Measurements from ENCODE around the gene RANGRF.

DNA sequence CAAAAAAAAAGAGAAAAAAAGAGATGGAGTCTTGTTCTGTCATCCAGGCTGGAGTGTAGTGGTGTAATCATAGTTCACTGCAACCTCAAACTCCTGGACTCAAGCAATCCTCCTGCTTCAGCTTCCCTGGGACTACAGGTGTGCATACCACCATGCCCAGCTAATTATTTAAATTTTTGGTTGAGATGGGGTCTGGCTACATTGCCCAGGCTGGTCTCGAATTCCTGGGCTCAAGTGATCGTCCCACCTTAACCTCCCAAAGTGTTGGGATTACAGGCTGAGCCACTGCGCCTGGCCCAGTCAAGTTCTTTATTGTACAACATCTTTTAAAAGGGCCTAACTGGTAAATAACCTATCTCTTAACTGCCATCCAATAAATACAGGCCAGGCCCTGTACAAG, 6.1 kb upstream of the RANGRF start:
- TF ChIP-seq, protein P1, sequence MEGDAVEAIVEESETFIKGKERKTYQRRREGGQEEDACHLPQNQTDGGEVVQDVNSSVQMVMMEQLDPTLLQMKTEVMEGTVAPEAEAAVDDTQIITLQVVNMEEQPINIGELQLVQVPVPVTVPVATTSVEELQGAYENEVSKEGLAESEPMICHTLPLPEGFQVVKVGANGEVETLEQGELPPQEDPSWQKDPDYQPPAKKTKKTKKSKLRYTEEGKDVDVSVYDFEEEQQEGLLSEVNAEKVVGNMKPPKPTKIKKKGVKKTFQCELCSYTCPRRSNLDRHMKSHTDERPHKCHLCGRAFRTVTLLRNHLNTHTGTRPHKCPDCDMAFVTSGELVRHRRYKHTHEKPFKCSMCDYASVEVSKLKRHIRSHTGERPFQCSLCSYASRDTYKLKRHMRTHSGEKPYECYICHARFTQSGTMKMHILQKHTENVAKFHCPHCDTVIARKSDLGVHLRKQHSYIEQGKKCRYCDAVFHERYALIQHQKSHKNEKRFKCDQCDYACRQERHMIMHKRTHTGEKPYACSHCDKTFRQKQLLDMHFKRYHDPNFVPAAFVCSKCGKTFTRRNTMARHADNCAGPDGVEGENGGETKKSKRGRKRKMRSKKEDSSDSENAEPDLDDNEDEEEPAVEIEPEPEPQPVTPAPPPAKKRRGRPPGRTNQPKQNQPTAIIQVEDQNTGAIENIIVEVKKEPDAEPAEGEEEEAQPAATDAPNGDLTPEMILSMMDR (IDR thresholded peaks at IDR 0.05), result no peak
- no peak for TF ChIP-seq POLR2A (IDR thresholded peaks at IDR 0.05)

Measured in esophagus squamous epithelium (tissue), 4 donors.